H9 (cell line): Measurements from ENCODE around the gene ASIC4. TPM values are rescaled to one million over a fixed set of nuclear protein-coding genes. Genes with fewer than 3 reads are reported as not detected.
A peak's percentile ranks its signal among the peaks of the same experiment; 100 is the strongest.

Experiments
- DNase-seq: peaks from one replicate; pipeline ENCODE4 v3.0.0-alpha.2; 2017
- H2AFZ ChIP-seq: one replicate; pipeline ENCODE4 v1.6.1; 2013; ENCODE audit warnings: mild to moderate bottlenecking, low read length, control low read depth, moderate library complexity
- H2AK5ac ChIP-seq: 2 replicates; pipeline ENCODE4 v1.6.1; 2013; ENCODE audit warnings: low read length, control low read depth, mixed read lengths; ENCODE audit not compliant: insufficient read length
- H2BK120ac ChIP-seq: one replicate; pipeline ENCODE4 v1.6.1; 2013; ENCODE audit warnings: low read depth, mild to moderate bottlenecking, low read length, control low read depth, inconsistent platforms; ENCODE audit not compliant: poor library complexity, severe bottlenecking
- H2BK12ac ChIP-seq: 2 replicates; pipeline ENCODE4 v1.6.1; 2013; ENCODE audit warnings: low read length, control low read depth, mixed read lengths, low read depth; ENCODE audit not compliant: insufficient read length
- H2BK15ac ChIP-seq: 2 replicates; pipeline ENCODE4 v1.6.1; 2013; ENCODE audit warnings: low read depth, low read length, control low read depth
- H2BK20ac ChIP-seq: one replicate; pipeline ENCODE4 v1.6.1; 2013; ENCODE audit warnings: low read depth, mild to moderate bottlenecking, low read length, control low read depth, inconsistent platforms; ENCODE audit not compliant: poor library complexity, severe bottlenecking
- H2BK5ac ChIP-seq: 2 replicates; pipeline ENCODE4 v1.6.1; 2013; ENCODE audit warnings: low read length, control low read depth, mixed read lengths; ENCODE audit not compliant: insufficient read length
- H3K14ac ChIP-seq: 2 replicates; pipeline ENCODE4 v1.6.1; 2013; ENCODE audit warnings: low read length, control low read depth; ENCODE audit not compliant: insufficient read depth
- H3K18ac ChIP-seq: 2 replicates; pipeline ENCODE4 v1.6.1; 2013; ENCODE audit warnings: low read depth, mild to moderate bottlenecking, mixed read lengths, low read length, control low read depth; ENCODE audit not compliant: insufficient read length
- H3K23ac ChIP-seq: 2 replicates; pipeline ENCODE4 v1.6.1; 2013; ENCODE audit warnings: low read length, control low read depth, mixed read lengths, low read depth; ENCODE audit not compliant: insufficient read length
- H3K23me2 ChIP-seq: 2 replicates; pipeline ENCODE4 v1.6.1; 2013; ENCODE audit warnings: low read depth, mild to moderate bottlenecking, mixed read lengths, low read length, control low read depth; ENCODE audit not compliant: insufficient read length, poor library complexity, severe bottlenecking
- H3K27ac ChIP-seq: 2 replicates; pipeline ENCODE4 v1.5.1; 2013; ENCODE audit warnings: low read length, control low read depth, mixed read lengths, low read depth; ENCODE audit not compliant: insufficient read length
- H3K27me3 ChIP-seq: 2 replicates; pipeline ENCODE4 v1.6.1; 2013; ENCODE audit warnings: low read length, control low read depth, inconsistent platforms; ENCODE audit not compliant: insufficient read depth
- H3K4ac ChIP-seq: 2 replicates; pipeline ENCODE4 v1.6.1; 2013; ENCODE audit warnings: low read depth, mild to moderate bottlenecking, control low read depth, inconsistent platforms, low read length, moderate library complexity
- H3K4me1 ChIP-seq: 2 replicates; pipeline ENCODE4 v1.6.1; 2013; ENCODE audit warnings: low read length, control low read depth, inconsistent platforms; ENCODE audit not compliant: insufficient read depth
- H3K4me2 ChIP-seq: 2 replicates; pipeline ENCODE4 v1.6.1; 2013; ENCODE audit warnings: low read length, control low read depth, mixed read lengths; ENCODE audit not compliant: insufficient read length, insufficient read depth
- H3K56ac ChIP-seq: 2 replicates; pipeline ENCODE4 v1.6.1; 2013; ENCODE audit warnings: low read depth, mild to moderate bottlenecking, mixed read lengths, low read length, control low read depth; ENCODE audit not compliant: insufficient read length
- H3K79me1 ChIP-seq: 2 replicates; pipeline ENCODE4 v1.6.1; 2013; ENCODE audit warnings: low read depth, mild to moderate bottlenecking, moderate library complexity, low read length, control low read depth, inconsistent platforms; ENCODE audit not compliant: insufficient read depth, poor library complexity, severe bottlenecking
- H3K79me2 ChIP-seq: 2 replicates; pipeline ENCODE4 v1.6.1; 2013; ENCODE audit warnings: low read length, control low read depth, inconsistent platforms; ENCODE audit not compliant: insufficient read depth
- H3K9ac ChIP-seq: 2 replicates; pipeline ENCODE4 v1.6.1; 2013; ENCODE audit warnings: low read length, control low read depth, mixed read lengths; ENCODE audit not compliant: insufficient read length; ENCODE audit errors: extremely low read depth
- H3K9me3 ChIP-seq: one replicate; pipeline ENCODE4 v1.6.1; 2013; ENCODE audit warnings: low read depth, low read length, inconsistent platforms; ENCODE audit not compliant: control insufficient read depth
- H3T11ph ChIP-seq: one replicate; pipeline ENCODE4 v1.6.1; 2013; ENCODE audit warnings: mild to moderate bottlenecking, low read length, control low read depth, inconsistent platforms
- H4K20me1 ChIP-seq: one replicate; pipeline ENCODE4 v1.6.1; 2013; ENCODE audit not compliant: control insufficient read depth, insufficient read length, insufficient read depth
- H4K5ac ChIP-seq: 2 replicates; pipeline ENCODE4 v1.6.1; 2013; ENCODE audit warnings: low read depth, mild to moderate bottlenecking, mixed read lengths, low read length, control low read depth; ENCODE audit not compliant: insufficient read length
- H4K8ac ChIP-seq: replicated peaks from 2 replicates; pipeline ENCODE4 v1.6.1; 2013; ENCODE audit warnings: low read length, control low read depth, mixed read lengths, low read depth; ENCODE audit not compliant: insufficient read length
- H4K91ac ChIP-seq: 2 replicates; pipeline ENCODE4 v1.6.1; 2013; ENCODE audit warnings: low read depth, mild to moderate bottlenecking, moderate library complexity, mixed read lengths, low read length, control low read depth; ENCODE audit not compliant: insufficient read length
- H3K27ac Mint-ChIP-seq, 3 experiments: 2 replicates in 2 of 3; 3 replicates in 1 of 3; pipeline ENCODE4 v1.8.0; 2020 to 2021; ENCODE audit warnings: mixed read lengths in 3 of 3, mild to moderate bottlenecking in 1 of 3, moderate library complexity in 1 of 3
- H3K27me3 Mint-ChIP-seq: 2 replicates; pipeline ENCODE4 v1.8.0; 2021; ENCODE audit warnings: low read depth, mild to moderate bottlenecking, moderate library complexity, mixed read lengths
- H3K36me3 Mint-ChIP-seq, 3 experiments: 2 replicates in 2 of 3; 3 replicates in 1 of 3; pipeline ENCODE4 v1.8.0; 2020 to 2021; ENCODE audit warnings: low read depth in 3 of 3, mixed read lengths in 3 of 3; ENCODE audit not compliant: insufficient read depth in 1 of 3
- H3K4me1 Mint-ChIP-seq, 2 experiments: 2 replicates each; pipeline ENCODE4 v1.8.0; 2020; ENCODE audit warnings: mixed read lengths in 2 of 2
- H3K4me3 Mint-ChIP-seq, 2 experiments: 2 replicates in 1 of 2; 3 replicates in 1 of 2; pipeline ENCODE4 v1.8.0; 2020 to 2021; ENCODE audit warnings: mild to moderate bottlenecking in 2 of 2, mixed read lengths in 2 of 2, moderate library complexity in 1 of 2
- H3K9me3 Mint-ChIP-seq, 2 experiments: 2 replicates in 1 of 2; 3 replicates in 1 of 2; pipeline ENCODE4 v1.8.0; 2020; ENCODE audit warnings: mild to moderate bottlenecking in 2 of 2, mixed read lengths in 2 of 2, moderate library complexity in 1 of 2
- WGBS: extraction: QIAGEN DNeasy Blood & Tissue Kit; methylation state at CpG from one replicate; pipeline ENCODE4 v1.1.7; 2013; ENCODE audit warnings: missing lambda C conversion rate, low lambda C conversion rate, mixed read lengths; ENCODE audit not compliant: insufficient read length; ENCODE audit errors: extremely low coverage; 5-methylcytosine and 5-hydroxymethylcytosine counted together
- total RNA-seq: library from RNA; stranded (reverse); gene quantifications from 2 replicates; pipeline ENCODE4 v1.2.1, GENCODE V29; 2021
- TF ChIP-seq, protein P1 (sequence below): fragments of 200-600 bp; sonication (generic); conservative IDR thresholded peaks from 3 replicates; pipeline ENCODE4 v1.8.0; 2021; ENCODE audit warnings: antibody characterized with exemption, mild to moderate bottlenecking

ASIC4 gene
- total RNA-seq, 1 experiment from 2014 or later = 0.37 TPM

DNA sequence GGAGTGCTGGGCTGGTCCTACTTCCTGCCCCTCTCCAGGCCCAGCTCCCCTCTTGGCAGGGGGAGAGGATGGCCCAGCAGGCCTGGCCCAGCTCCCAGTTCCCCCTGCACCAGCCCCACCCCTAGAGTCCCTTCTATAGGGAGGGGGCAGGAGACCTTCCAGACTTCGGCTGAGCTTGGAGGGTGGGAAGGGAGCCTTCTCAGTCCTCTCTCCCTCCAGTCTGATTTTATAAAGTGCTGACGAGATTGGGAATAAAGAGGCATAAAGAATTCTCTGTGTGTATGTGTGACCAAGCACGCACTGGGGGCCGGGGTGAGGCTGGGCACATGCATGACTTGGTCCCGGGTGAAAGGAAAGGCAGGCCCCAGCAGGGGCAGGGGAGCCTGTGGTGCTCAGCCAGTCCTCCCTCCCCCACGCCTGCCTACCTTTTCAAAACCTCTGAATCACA, 24.2 kb downstream of the ASIC4 start:
- peaks cover 14 to 28% (median 21%) of the 10 kb centered on the region in 3 experiments for H3K36me3 Mint-ChIP-seq
- Histone ChIP-seq H4K91ac (no peak overlapping the region), H3K56ac (no peak overlapping the region), H3K9ac (no peak overlapping the region), H3T11ph (no peak overlapping the region), H3K79me1 (no peaks in the 10 kb centered on the region), H3K18ac (no peak overlapping the region), H3K4me2 (no peak overlapping the region), H2BK12ac (no peak overlapping the region), H4K20me1 (no peaks in the 10 kb centered on the region), H3K79me2 (no peaks in the 10 kb centered on the region), H2AFZ (no peak overlapping the region), H3K4me1 (peaks cover 8% of the 10 kb centered on the region; the same call in 1 of the 2 replicates), H3K23ac (no peak overlapping the region), H2AK5ac (no peak overlapping the region), H2BK120ac (no peak overlapping the region), H3K9me3 (no peaks in the 10 kb centered on the region), H2BK5ac (no peak overlapping the region), H2BK15ac (no peak overlapping the region), H2BK20ac (no peak overlapping the region), H3K23me2 (peaks cover 9% of the 10 kb centered on the region), H3K27ac (no peak overlapping the region), H4K5ac (no peak overlapping the region), H4K8ac (no peak overlapping the region), H3K4ac (no peak overlapping the region), H3K27me3 (no peaks in the 10 kb centered on the region), H3K14ac (no peak overlapping the region; the same call in 1 of the 2 replicates)
- H3K27ac Mint-ChIP-seq = peak overlapping the region in 1 of 3 experiments; percentile 92; a peak in 2 of 7 replicates
- peaks cover 3% of the 10 kb centered on the region for H3K27me3 Mint-ChIP-seq
- peaks cover 0 to 1% of the 10 kb centered on the region in 2 experiments; a peak in 3 of 5 replicates for H3K9me3 Mint-ChIP-seq
- H3K4me1 Mint-ChIP-seq = peaks cover 34 to 39% of the 10 kb centered on the region in 2 experiments
- TF ChIP-seq, protein P1, sequence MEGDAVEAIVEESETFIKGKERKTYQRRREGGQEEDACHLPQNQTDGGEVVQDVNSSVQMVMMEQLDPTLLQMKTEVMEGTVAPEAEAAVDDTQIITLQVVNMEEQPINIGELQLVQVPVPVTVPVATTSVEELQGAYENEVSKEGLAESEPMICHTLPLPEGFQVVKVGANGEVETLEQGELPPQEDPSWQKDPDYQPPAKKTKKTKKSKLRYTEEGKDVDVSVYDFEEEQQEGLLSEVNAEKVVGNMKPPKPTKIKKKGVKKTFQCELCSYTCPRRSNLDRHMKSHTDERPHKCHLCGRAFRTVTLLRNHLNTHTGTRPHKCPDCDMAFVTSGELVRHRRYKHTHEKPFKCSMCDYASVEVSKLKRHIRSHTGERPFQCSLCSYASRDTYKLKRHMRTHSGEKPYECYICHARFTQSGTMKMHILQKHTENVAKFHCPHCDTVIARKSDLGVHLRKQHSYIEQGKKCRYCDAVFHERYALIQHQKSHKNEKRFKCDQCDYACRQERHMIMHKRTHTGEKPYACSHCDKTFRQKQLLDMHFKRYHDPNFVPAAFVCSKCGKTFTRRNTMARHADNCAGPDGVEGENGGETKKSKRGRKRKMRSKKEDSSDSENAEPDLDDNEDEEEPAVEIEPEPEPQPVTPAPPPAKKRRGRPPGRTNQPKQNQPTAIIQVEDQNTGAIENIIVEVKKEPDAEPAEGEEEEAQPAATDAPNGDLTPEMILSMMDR = no peak
- WGBS = no CpG with 5 or more reads among the region's 6 CpGs
- H3K4me3 Mint-ChIP-seq = no peak overlapping the region
- no peak for DNase-seq
